Suprapubic skin (tissue), 4 donors: Measurements from ENCODE around the gene ITPA. TPM values are rescaled to one million over a fixed set of nuclear protein-coding genes. Genes with fewer than 3 reads are reported as not detected.

Experiments used
- DNase-seq, 2 donors: peaks; one replicate each; pipeline ENCODE4 v3.0.0-alpha.2; 2019; ENCODE audit warnings: low spot score in 2 of 2
- H3K27ac ChIP-seq: fragments of 200-600 bp; sonication (generic); one replicate; pipeline ENCODE4 v1.5.1; 2019
- H3K27me3 ChIP-seq: fragments of 200-600 bp; sonication (generic); one replicate; pipeline ENCODE4 v1.5.1; 2019
- H3K36me3 ChIP-seq: fragments of 200-600 bp; sonication (generic); one replicate; pipeline ENCODE4 v1.5.1; 2019
- H3K4me1 ChIP-seq: fragments of 200-600 bp; sonication (generic); one replicate; pipeline ENCODE4 v1.5.1; 2019
- H3K4me3 ChIP-seq: fragments of 200-600 bp; sonication (generic); one replicate; pipeline ENCODE4 v1.5.1; 2019; ENCODE audit warnings: mild to moderate bottlenecking
- H3K9me3 ChIP-seq: fragments of 200-600 bp; sonication (generic); one replicate; pipeline ENCODE4 v1.5.1; 2019
- EP300 ChIP-seq: sonication (generic); formaldehyde crosslinking; IDR thresholded peaks from one replicate; pipeline ENCODE4 v1.6.1; 2017; ENCODE audit warnings: antibody characterized with exemption
- POLR2A ChIP-seq, 2 donors: fragments of 450-650 bp; IDR thresholded peaks; one replicate each; pipeline ENCODE4 v1.6.1; 2017; ENCODE audit warnings: antibody characterized with exemption in 2 of 2, mild to moderate bottlenecking in 2 of 2, moderate library complexity in 2 of 2
- POLR2AphosphoS5 ChIP-seq, 3 donors: sonication (generic); formaldehyde crosslinking; IDR thresholded peaks; one replicate each; pipeline ENCODE4 v1.6.1; 2017; ENCODE audit warnings: antibody characterized with exemption in 3 of 3
- WGBS: methylation state at CpG from one replicate; pipeline ENCODE4 v1.1.5; 2018; 5-methylcytosine and 5-hydroxymethylcytosine counted together
- total RNA-seq, 4 donors: library from RNA; depleted of rRNA; stranded (reverse); fragments of >200 nt; gene quantifications; one replicate each; pipeline ENCODE4 v1.1.0, GENCODE V29; 2016
- TF ChIP-seq, protein P1 (sequence below), 2 donors: fragments of 200-600 bp in 1 of 2; fragments of 450-650 bp in 1 of 2; sonication (generic) in 1 of 2; IDR thresholded peaks; one replicate each; pipeline ENCODE4 v1.5.1; 2016 to 2019; ENCODE audit warnings: antibody characterized with exemption in 2 of 2, mild to moderate bottlenecking in 1 of 2, moderate library complexity in 1 of 2

The ITPA gene
- total RNA-seq, 4 donors from 2014 or later = 40.5 to 72.4 (median 53.6) TPM

- Histone ChIP-seq H3K4me1 (peaks cover 31% of the 10 kb centered on the region), H3K9me3 (no peaks in the 10 kb centered on the region), H3K27ac (no peak overlapping the region), H3K4me3 (no peak overlapping the region), H3K36me3 (no peaks in the 10 kb centered on the region), H3K27me3 (peaks cover 25% of the 10 kb centered on the region)
- WGBS = 77% methylated on average over 14 of the region's 14 CpGs
- DNase-seq = no peak
- no peak for TF ChIP-seq POLR2A (IDR thresholded peaks at IDR 0.05)
- TF ChIP-seq POLR2AphosphoS5 (IDR thresholded peaks at IDR 0.05) = no peak
- no peak for TF ChIP-seq EP300
- TF ChIP-seq, protein P1, sequence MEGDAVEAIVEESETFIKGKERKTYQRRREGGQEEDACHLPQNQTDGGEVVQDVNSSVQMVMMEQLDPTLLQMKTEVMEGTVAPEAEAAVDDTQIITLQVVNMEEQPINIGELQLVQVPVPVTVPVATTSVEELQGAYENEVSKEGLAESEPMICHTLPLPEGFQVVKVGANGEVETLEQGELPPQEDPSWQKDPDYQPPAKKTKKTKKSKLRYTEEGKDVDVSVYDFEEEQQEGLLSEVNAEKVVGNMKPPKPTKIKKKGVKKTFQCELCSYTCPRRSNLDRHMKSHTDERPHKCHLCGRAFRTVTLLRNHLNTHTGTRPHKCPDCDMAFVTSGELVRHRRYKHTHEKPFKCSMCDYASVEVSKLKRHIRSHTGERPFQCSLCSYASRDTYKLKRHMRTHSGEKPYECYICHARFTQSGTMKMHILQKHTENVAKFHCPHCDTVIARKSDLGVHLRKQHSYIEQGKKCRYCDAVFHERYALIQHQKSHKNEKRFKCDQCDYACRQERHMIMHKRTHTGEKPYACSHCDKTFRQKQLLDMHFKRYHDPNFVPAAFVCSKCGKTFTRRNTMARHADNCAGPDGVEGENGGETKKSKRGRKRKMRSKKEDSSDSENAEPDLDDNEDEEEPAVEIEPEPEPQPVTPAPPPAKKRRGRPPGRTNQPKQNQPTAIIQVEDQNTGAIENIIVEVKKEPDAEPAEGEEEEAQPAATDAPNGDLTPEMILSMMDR (IDR thresholded peaks at IDR 0.05) = no peak
These were observed 37.7 kb upstream of the ITPA start for GRCh38 chr20:3171391-3172125.

DNA sequence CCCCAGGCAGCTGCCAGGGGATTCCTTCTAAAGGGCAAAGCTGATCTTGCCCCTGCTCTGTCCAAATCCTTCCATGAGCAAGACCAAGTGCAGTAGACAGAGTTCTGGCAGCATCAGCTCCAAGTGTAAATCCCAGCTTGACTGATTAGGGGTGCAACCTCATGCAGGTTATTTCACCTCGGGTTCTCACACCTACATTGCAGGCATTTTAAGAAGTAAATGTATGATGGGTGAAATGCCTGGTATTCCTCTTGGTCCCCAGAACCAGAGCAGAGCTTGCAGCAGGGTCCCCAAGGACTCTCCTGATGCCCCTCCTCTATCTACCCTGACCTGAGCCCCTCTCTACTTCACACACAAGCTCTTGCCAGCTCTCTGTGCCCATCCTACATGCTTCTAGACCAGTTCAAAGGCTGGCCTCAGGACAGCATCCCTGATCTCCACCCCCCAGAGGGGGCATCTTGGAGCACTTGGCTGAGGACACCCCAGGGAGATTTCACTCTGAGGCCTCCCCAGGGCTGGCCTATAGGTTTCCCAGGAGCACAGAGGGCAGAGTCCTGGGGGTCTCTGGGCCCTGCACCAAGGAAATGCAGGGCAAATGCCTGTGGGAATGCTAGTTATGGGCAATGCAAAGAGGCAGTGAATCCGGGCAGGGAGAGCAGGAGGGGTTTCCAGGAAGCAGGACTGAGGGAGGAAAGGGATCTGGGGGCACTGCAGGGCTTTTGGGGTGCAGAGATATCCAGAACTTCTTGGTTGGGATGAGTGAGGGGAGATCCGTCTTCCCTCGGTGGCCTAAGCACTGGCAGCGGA lies 37.0 kb upstream of the ITPA start:
- Histone ChIP-seq H3K4me3 (peak overlapping the region; percentile 90), H3K9me3 (no peaks in the 10 kb centered on the region), H3K27me3 (peaks cover 23% of the 10 kb centered on the region), H3K4me1 (peaks cover 31% of the 10 kb centered on the region), H3K27ac (no peak overlapping the region), H3K36me3 (no peaks in the 10 kb centered on the region)
- no peak for DNase-seq
- WGBS = 40% methylated on average over 1 of the region's 5 CpGs
- TF ChIP-seq, protein P1 (IDR thresholded peaks at IDR 0.05) = no peak
- TF ChIP-seq POLR2A (IDR thresholded peaks at IDR 0.05) (no peak), POLR2AphosphoS5 (IDR thresholded peaks at IDR 0.05) (no peak), EP300 (no peak)

GRCh38 chr20:3172933-3173609 lies 36.2 kb upstream of the ITPA start, which contains the start of gene LZTS3:
Gene LZTS3, minus strand, starts transcription at chr20:3173549. Its CDS starts 6,386 bp downstream, at chr20:3167163.
- DNase-seq = peak; percentile 89 to 90
- WGBS = no CpG with 5 or more reads among the region's 62 CpGs
- no peak for TF ChIP-seq EP300
- TF ChIP-seq, protein P1 (IDR thresholded peaks at IDR 0.05) = no peak
- TF ChIP-seq POLR2AphosphoS5 (IDR thresholded peaks at IDR 0.05) = peak in 1 of 3 donors; percentile 54
- TF ChIP-seq POLR2A (IDR thresholded peaks at IDR 0.05) = peak in 1 of 2 donors; percentile 38
- Histone ChIP-seq H3K27ac (peak within 1 kb of the TSS; percentile 74), H3K9me3 (no peaks in the 10 kb centered on the region), H3K27me3 (peaks cover 16% of the 10 kb centered on the region), H3K36me3 (no peaks in the 10 kb centered on the region), H3K4me3 (peak within 1 kb of the TSS; percentile 90), H3K4me1 (peaks cover 28% of the 10 kb centered on the region)

GRCh38 chr20:3173610-3174441 lies 35.5 kb upstream of the ITPA start:
- H3K4me1 ChIP-seq = peaks cover 21% of the 10 kb centered on the region
- WGBS = under 1% methylated on average over 37 of the region's 84 CpGs
- H3K27ac ChIP-seq = peak overlapping the region; percentile 74
- peaks cover 10% of the 10 kb centered on the region for H3K27me3 ChIP-seq
- peak; percentile 92 to 93 for DNase-seq
- H3K36me3 ChIP-seq = no peaks in the 10 kb centered on the region
- TF ChIP-seq EP300 = no peak
- TF ChIP-seq, protein P1 (IDR thresholded peaks at IDR 0.05) = peak in 1 of 2 donors; percentile 26
- no peaks in the 10 kb centered on the region for H3K9me3 ChIP-seq
- H3K4me3 ChIP-seq = peak overlapping the region; percentile 90
